Lower leg skin (tissue), 4 donors: ENCODE data around the gene C4orf50. TPM values are rescaled to one million over a fixed set of nuclear protein-coding genes. Genes with fewer than 3 reads are reported as not detected.

ENCODE experiments used
- DNase-seq, 2 donors: peaks; one replicate each; pipeline ENCODE4 v3.0.0-alpha.2; 2019; ENCODE audit warnings: low spot score in 2 of 2
- H3K4me3 ChIP-seq: fragments of 200-600 bp; sonication (generic); 2 replicates; pipeline ENCODE4 v1.5.1; 2017; ENCODE audit warnings: mild to moderate bottlenecking, low read depth; ENCODE audit not compliant: poor library complexity, severe bottlenecking
- CTCF ChIP-seq, 3 donors: fragments of 450-650 bp; IDR thresholded peaks; one replicate each; pipeline ENCODE4 v1.5.1; 2016; ENCODE audit warnings: antibody characterized with exemption in 3 of 3, mild to moderate bottlenecking in 3 of 3, moderate library complexity in 2 of 3
- POLR2A ChIP-seq, 2 donors: fragments of 450-650 bp; IDR thresholded peaks; one replicate each; pipeline ENCODE4 v1.6.1; 2016 to 2017; ENCODE audit warnings: antibody characterized with exemption in 2 of 2, mild to moderate bottlenecking in 1 of 2, moderate library complexity in 1 of 2
- WGBS, 2 donors: methylation state at CpG; one replicate each; pipeline ENCODE4 v1.1.5; 2018; 5-methylcytosine and 5-hydroxymethylcytosine counted together
- intact Hi-C: fragments of 100-400 bp; cut with DNase I; formaldehyde crosslinking; loops from one replicate; pipeline ENCODE4 v1.15.0; 2023; ENCODE audit warnings: low total_unique reads
- total RNA-seq, 4 donors: library from RNA; depleted of rRNA; stranded (reverse); fragments of >200 nt; gene quantifications; one replicate each; pipeline ENCODE4 v1.1.0, GENCODE V29; 2016

Gene C4orf50
- total RNA-seq, 4 donors from 2014 or later: not detected

GRCh38 chr4:5933996-5934831 lies 84.0 kb downstream of the C4orf50 start:
- no peak overlapping the region for H3K4me3 ChIP-seq
- no peak for TF ChIP-seq CTCF (IDR thresholded peaks at IDR 0.05)
- TF ChIP-seq POLR2A (IDR thresholded peaks at IDR 0.05): no peak
- DNase-seq: peak in 1 of 2 donors; percentile 61
- WGBS, 2 donors: 62 to 66% methylated on average over 16 of the region's 16 CpGs
- intact Hi-C loops: no loop called here

GRCh38 chr4:5933116-5933515 lies 85.1 kb downstream of the C4orf50 start:
- TF ChIP-seq POLR2A (IDR thresholded peaks at IDR 0.05): no peak
- no peak for TF ChIP-seq CTCF (IDR thresholded peaks at IDR 0.05)
- WGBS, 2 donors: 27 to 45% methylated on average over 4 of the region's 4 CpGs
- no peak overlapping the region for H3K4me3 ChIP-seq
- no peak for DNase-seq
- intact Hi-C loops: no loop called here

GRCh38 chr4:5932035-5932568 lies 86.1 kb downstream of the C4orf50 start:
- TF ChIP-seq CTCF (IDR thresholded peaks at IDR 0.05) (no peak), POLR2A (IDR thresholded peaks at IDR 0.05) (no peak)
- WGBS, 2 donors: 59 to 63% methylated on average over 12 of the region's 12 CpGs
- no peak overlapping the region for H3K4me3 ChIP-seq
- intact Hi-C loops: no loop called here
- peak in 1 of 2 donors; percentile 13 for DNase-seq

- intact Hi-C loops: no loop called here
- H3K4me3 ChIP-seq: no peak overlapping the region
- peak in 1 of 2 donors; percentile 76 for DNase-seq
- WGBS, 2 donors: 38 to 46% methylated on average over 9 of the region's 9 CpGs
- TF ChIP-seq CTCF (IDR thresholded peaks at IDR 0.05): no peak
- TF ChIP-seq POLR2A (IDR thresholded peaks at IDR 0.05): no peak
Observed at GRCh38 chr4:5931526-5931925, 86.7 kb downstream of the C4orf50 start.

GRCh38 chr4:5930876-5931275 lies 87.4 kb downstream of the C4orf50 start:
- intact Hi-C loops: no loop called here
- TF ChIP-seq CTCF (IDR thresholded peaks at IDR 0.05) (no peak), POLR2A (IDR thresholded peaks at IDR 0.05) (no peak)
- peak in 1 of 2 donors; percentile 39 for DNase-seq
- no peak overlapping the region for H3K4me3 ChIP-seq
- 67 to 68% methylated on average over 7 of the region's 7 CpGs for WGBS, 2 donors
